ENCODE results near the gene SLC12A4.
"Not testable (repeated sequence)": the region's sequence is repeated elsewhere in the genome, so short reads cannot be mapped to it uniquely, and the experiment has no call there.

The SLC12A4 gene

DNA sequence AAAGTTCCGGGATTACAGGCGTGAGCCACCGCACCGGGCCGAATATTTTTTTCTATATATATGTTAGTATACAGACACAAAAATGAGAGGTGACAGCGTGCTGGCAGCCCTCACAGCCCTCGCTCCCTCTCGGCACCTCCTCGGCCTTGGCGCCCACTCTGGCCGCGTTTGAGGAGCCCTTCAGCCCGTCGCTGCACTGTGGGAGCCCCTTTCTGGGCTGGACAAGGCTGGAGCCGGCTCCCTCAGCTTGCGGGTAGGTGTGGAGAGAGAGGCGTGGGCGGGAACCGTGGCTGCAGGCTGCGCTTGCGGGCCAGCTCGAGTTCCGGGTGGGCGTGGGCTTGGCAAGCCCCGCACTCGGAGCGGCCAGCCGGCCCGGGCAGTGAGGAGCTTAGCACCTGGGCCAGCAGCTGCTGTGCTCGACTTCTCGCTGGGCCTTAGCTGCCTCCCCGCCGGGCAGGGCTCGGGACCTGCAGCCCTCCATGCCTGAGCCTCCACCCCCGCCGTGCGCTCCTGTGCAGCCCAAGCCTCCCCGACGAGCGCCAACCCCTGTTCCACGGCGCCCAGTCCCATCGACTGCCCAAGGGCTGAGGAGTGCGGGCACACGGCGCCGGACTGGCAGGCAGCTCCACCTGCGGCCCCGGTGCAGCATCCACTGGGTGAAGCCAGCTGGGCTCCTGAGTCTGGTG is 13.7 kb upstream of the SLC12A4 start:
- Histone ChIP-seq H3K27me3 (replicated peaks; ENCODE audit: control insufficient read depth, insufficient read depth, low read length) (peaks cover 23% of the 10 kb centered on the region), H3K9me3 (ENCODE audit: control insufficient read depth, low read length) (no peaks in the 10 kb centered on the region), H3K4me1 (ENCODE audit: control insufficient read depth, insufficient read depth, low read length) (no peaks in the 10 kb centered on the region), H3K36me3 (ENCODE audit: control insufficient read depth, insufficient read depth, low read length, severe bottlenecking) (no peaks in the 10 kb centered on the region), H3K4me3 (ENCODE audit: low read length) (no peak overlapping the region), H3K9ac (ENCODE audit: low read length) (no peak overlapping the region)
- DNase-seq (ENCODE audit: low read depth) = no peak

DNA sequence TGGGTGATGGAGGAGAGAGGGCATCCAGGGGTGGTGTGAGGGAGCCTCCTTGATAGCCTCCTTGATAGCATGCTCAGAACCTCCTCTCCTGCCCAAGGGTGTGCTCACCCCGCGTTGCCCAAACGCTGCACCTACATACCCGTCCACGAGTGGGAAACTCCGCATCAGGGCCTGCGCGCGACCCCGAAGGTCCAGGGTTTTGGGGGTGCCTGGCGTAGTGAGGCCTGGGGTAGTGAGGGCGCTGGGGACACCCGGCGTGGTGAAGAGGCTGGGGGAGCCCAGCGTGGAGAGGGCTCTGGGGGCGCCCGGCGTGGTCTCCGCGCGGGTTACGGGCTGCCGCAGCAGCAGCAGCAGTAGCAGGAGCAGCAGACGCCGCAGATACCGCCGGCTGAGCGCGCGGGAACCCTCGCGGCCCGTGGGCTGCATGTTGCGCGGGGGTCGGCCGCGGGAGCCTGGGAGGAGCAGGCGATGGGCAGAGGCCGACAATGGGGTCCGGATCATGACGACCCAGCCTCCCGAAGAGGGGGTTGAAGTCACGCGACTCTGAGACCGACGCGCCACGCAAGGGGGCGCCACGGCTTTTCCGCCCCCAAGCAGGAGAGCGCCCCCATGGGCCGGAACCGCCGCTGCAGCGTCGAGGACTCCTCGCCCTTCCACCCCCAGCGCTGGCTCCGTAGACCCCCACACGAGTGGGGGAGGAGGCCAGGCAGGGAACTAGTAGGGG is 11.7 kb upstream of the SLC12A4 start, which contains the start of gene DPEP3:
DPEP3 (minus strand) TSS at position 545 of the 724 bp plus-strand sequence; CDS start at position 426, 119 bp downstream.
- Histone ChIP-seq H3K27me3 (replicated peaks; ENCODE audit: control insufficient read depth, insufficient read depth, low read length) (peaks cover 33% of the 10 kb centered on the region), H3K4me1 (ENCODE audit: control insufficient read depth, insufficient read depth, low read length) (no peaks in the 10 kb centered on the region), H3K4me3 (ENCODE audit: low read length) (no peak within 1 kb of the TSS), H3K36me3 (ENCODE audit: control insufficient read depth, insufficient read depth, low read length, severe bottlenecking) (no peaks in the 10 kb centered on the region), H3K9me3 (ENCODE audit: control insufficient read depth, low read length) (no peaks in the 10 kb centered on the region), H3K9ac (ENCODE audit: low read length) (no peak within 1 kb of the TSS)
- no peak for DNase-seq (ENCODE audit: low read depth)

DNA sequence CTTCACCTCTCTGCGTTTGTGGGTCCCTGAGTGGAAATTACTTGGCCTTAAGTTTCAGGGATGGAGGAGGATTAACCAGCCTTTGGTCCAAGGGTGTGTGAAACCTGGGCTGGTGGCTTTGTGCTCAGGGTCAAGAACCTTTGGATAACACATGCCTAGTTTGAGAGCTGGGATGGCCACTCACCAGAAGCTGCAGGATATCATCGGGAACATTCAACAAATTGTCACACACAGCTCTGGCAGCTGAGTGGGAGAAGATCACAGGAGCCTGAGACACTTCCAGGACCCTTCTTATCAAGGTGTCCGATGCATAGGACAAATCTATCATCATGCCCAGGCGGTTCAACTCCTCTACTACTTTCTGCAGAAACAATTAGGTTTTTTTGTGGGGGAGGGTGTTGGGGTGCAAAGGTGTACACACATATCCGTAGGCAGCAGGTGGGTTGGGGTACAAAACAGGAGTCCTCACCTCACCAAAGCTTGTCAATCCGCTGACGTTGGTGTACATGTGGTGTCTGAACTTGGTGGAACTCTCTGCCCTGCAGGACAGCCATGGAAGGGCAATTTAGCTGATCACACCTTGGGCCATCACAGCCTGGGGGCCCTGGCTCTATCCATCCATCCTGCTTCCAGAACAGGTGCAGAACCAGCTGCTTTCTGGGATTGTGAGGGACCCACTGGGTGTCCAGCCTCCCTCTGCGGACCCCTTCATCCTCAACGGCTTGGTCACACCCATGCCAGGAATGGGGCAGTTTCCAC is 9.2 kb upstream of the SLC12A4 start:
- H3K4me3 ChIP-seq (ENCODE audit: low read length) = no peak overlapping the region
- DNase-seq (ENCODE audit: low read depth) = no peak
- no peaks in the 10 kb centered on the region for H3K4me1 ChIP-seq (ENCODE audit: control insufficient read depth, insufficient read depth, low read length)
- H3K27me3 ChIP-seq (replicated peaks; ENCODE audit: control insufficient read depth, insufficient read depth, low read length) = peaks cover 27% of the 10 kb centered on the region
- H3K9me3 ChIP-seq (ENCODE audit: control insufficient read depth, low read length) = no peaks in the 10 kb centered on the region
- no peak overlapping the region for H3K9ac ChIP-seq (ENCODE audit: low read length)
- no peaks in the 10 kb centered on the region for H3K36me3 ChIP-seq (ENCODE audit: control insufficient read depth, insufficient read depth, low read length, severe bottlenecking)

DNA sequence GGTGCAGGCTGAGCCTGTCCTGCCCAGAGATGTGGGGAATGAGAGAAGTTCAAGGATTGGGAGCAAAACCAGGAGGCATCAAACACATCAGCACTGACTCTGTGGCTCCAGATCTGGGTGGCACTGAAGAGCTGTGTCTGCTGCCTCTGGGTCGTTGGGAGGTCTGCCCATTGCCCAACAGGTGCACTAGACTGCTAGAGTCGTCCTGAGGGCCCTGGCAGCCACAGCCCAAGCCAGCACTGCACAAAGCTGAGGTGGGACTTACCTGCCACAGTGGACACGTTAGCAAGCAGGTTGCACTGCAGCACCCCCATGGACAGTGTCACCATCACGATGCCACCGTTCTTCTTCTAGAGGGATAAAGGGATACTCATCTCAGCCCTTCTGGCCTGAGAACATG is 8.6 kb upstream of the SLC12A4 start:
- Histone ChIP-seq H3K36me3 (ENCODE audit: control insufficient read depth, insufficient read depth, low read length, severe bottlenecking) (no peaks in the 10 kb centered on the region), H3K9ac (ENCODE audit: low read length) (no peak overlapping the region), H3K27me3 (replicated peaks; ENCODE audit: control insufficient read depth, insufficient read depth, low read length) (peaks cover 27% of the 10 kb centered on the region), H3K9me3 (ENCODE audit: control insufficient read depth, low read length) (no peaks in the 10 kb centered on the region), H3K4me3 (ENCODE audit: low read length) (no peak overlapping the region), H3K4me1 (ENCODE audit: control insufficient read depth, insufficient read depth, low read length) (no peaks in the 10 kb centered on the region)
- DNase-seq (ENCODE audit: low read depth) = no peak

DNA sequence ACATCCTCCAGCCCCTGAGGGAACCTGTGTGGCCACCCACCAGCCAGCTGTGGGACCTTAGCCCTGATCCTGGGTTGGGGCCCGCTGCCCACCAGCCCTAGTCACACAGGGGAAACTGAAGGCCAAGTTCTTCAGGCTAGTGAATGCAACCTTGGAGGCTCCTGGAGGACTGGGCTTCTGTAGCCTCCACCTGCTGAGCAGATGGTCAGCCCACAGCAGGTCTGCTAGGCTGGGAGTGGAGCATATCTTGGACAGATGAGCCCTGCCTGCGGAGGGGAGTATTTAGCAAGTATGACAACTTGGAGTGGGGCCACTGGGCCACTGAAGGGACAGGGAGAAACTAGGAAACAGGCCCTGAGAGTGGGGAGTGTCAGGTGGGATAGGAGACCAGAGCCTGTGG is 7.8 kb upstream of the SLC12A4 start:
- no peak for DNase-seq (ENCODE audit: low read depth)
- H3K9me3 ChIP-seq (ENCODE audit: control insufficient read depth, low read length) = no peaks in the 10 kb centered on the region

DNA sequence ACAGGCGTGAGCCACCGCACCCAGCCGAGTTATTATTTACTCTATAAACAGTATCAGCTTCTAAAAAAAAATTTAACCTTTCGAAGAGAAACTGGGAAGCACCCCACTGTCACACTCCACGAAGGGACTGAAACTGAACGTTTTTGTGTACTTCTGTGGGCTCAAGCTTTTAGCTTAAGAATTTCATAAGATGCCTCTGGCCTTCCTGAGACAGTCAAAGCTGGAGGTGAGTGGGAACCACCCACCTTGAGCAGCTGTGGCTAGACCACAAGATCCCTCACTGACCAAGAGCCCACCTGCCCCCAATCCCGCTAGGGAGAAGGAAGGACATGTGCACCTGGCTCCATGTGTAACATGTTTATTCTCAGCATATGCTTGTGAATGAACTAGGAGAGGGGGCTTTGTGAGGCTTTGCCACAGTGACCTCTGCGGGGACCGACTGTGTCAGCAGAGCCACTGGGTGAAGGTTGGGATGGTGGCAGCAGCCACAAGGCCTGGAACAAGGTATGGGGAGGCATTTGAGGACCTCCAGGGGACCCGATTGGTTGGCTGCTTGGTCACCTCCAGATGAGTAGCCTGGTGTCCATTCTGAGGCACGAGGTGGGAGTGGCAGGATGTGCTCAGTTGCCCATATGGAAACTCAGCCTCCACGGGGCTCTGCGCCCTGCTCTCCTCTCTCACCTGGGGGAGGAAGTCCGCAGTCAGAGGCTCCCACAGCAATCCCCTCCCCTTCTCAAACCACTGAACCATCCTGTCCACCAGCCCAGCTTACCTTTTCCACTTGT is 7.1 kb upstream of the SLC12A4 start:
- no peaks in the 10 kb centered on the region for H3K4me1 ChIP-seq (ENCODE audit: control insufficient read depth, insufficient read depth, low read length)
- no peak overlapping the region for H3K9ac ChIP-seq (ENCODE audit: low read length)
- peaks cover 25% of the 10 kb centered on the region for H3K27me3 ChIP-seq (replicated peaks; ENCODE audit: control insufficient read depth, insufficient read depth, low read length)
- H3K36me3 ChIP-seq (ENCODE audit: control insufficient read depth, insufficient read depth, low read length, severe bottlenecking) = no peaks in the 10 kb centered on the region
- H3K9me3 ChIP-seq (ENCODE audit: control insufficient read depth, low read length) = no peaks in the 10 kb centered on the region
- no peak overlapping the region for H3K4me3 ChIP-seq (ENCODE audit: low read length)
- no peak for DNase-seq (ENCODE audit: low read depth)

More for the DNA sequence above, 7.8 kb upstream of the SLC12A4 start:
- H3K4me3 ChIP-seq (ENCODE audit: low read length) = no peak overlapping the region
- no peaks in the 10 kb centered on the region for H3K36me3 ChIP-seq (ENCODE audit: control insufficient read depth, insufficient read depth, low read length, severe bottlenecking)
- H3K9ac ChIP-seq (ENCODE audit: low read length) = no peak overlapping the region
- H3K4me1 ChIP-seq (ENCODE audit: control insufficient read depth, insufficient read depth, low read length) = no peaks in the 10 kb centered on the region
- H3K27me3 ChIP-seq (replicated peaks; ENCODE audit: control insufficient read depth, insufficient read depth, low read length) = peaks cover 27% of the 10 kb centered on the region

DNA sequence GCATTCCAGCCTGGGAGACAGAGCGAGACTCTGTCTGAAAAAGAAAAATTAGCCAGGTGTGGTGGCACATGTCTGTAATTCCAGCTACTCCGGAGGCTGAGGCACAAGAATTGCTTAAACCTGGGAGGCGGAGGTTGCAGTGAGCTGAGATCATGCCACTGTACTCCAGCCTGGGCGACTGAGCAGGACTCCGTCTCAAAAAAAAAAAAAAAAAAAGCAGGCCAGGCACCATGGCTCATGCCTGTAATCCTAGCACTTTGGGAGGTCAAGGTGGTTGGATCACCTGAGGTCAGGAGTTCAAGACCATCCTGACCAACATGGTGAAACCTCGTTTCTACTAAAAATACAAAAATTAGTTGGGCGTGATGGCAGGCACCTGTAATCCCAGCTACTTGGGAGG is 3.8 kb upstream of the SLC12A4 start:
- H3K4me1 ChIP-seq (ENCODE audit: control insufficient read depth, insufficient read depth, low read length); H3K9me3 ChIP-seq (ENCODE audit: control insufficient read depth, low read length); H3K9ac ChIP-seq (ENCODE audit: low read length); H3K36me3 ChIP-seq (ENCODE audit: control insufficient read depth, insufficient read depth, low read length, severe bottlenecking); H3K4me3 ChIP-seq (ENCODE audit: low read length); DNase-seq (ENCODE audit: low read depth): not testable (repeated sequence)
- H3K27me3 ChIP-seq (replicated peaks; ENCODE audit: control insufficient read depth, insufficient read depth, low read length) = peaks cover 11% of the 10 kb centered on the region

DNA sequence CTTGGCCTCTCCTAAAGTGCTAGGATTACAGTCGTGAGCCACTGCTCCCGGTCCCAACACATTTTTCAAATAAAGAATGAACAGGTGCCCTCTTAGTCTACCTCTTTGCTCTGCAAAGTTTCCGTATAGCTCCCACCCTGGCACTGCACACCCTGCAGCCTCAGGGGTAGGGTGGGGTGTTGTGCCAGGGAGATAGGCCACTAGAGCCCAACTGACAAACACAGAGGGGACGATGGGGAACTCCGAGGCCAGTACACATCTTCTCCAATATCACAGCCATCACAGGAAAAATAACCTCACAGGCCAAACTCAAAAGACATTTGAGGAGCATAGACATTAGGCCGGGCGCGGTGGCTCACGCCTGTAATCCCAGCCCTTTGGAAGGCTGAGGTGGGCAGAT is 2.7 kb upstream of the SLC12A4 start:
- peaks cover 19% of the 10 kb centered on the region for H3K4me1 ChIP-seq (ENCODE audit: control insufficient read depth, insufficient read depth, low read length)
- no peak for DNase-seq (ENCODE audit: low read depth)
- H3K27me3 ChIP-seq (replicated peaks; ENCODE audit: control insufficient read depth, insufficient read depth, low read length) = peaks cover under 1% of the 10 kb centered on the region
- no peak overlapping the region for H3K4me3 ChIP-seq (ENCODE audit: low read length)
- no peaks in the 10 kb centered on the region for H3K36me3 ChIP-seq (ENCODE audit: control insufficient read depth, insufficient read depth, low read length, severe bottlenecking)
- H3K9ac ChIP-seq (ENCODE audit: low read length) = no peak overlapping the region
- H3K9me3 ChIP-seq (ENCODE audit: control insufficient read depth, low read length) = no peaks in the 10 kb centered on the region

DNA sequence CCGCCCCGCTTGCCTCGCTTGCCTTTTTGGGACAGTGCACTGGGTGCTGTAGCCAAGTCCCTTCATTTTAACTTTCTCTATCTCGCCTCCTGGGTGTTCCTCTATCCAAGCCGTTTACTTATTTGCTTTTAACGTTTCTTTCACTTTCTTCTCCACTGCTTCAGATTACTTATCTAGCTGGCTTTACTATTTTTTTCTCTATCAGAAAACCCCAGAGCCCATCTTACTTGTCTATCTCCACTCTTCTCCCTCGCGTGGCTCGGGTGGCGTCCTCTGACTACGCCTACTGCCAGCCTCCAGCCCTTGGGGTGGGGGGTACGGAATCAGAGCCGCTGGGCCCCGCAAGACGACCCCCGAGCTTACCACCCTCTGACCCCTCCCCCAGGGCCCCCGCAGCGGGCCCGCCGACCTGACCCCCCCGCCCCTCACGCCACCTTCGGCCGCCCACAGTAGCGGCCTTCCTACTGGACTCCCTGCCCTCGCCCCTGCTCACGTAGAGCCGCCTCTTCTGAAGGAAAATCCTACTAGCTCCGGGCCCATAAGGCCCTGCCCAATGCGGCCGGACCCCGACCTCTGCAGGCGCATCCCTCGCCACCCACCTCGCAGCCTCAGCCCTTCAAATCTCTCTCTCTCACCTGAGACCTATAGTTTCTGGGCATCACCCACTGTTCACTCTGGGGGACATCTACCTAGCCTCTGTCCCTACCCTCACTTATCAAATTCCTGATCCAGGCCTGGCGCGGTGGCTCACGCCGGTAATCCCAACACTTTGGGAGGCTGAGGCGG is 1.0 kb upstream of the SLC12A4 start:
- H3K9me3 ChIP-seq (ENCODE audit: control insufficient read depth, low read length) = no peaks in the 10 kb centered on the region
- H3K4me3 ChIP-seq (ENCODE audit: low read length) = peak overlapping the region; percentile 92
- peaks cover 33% of the 10 kb centered on the region for H3K4me1 ChIP-seq (ENCODE audit: control insufficient read depth, insufficient read depth, low read length)
- H3K9ac ChIP-seq (ENCODE audit: low read length) = peak overlapping the region; percentile 97
- H3K36me3 ChIP-seq (ENCODE audit: control insufficient read depth, insufficient read depth, low read length, severe bottlenecking) = no peaks in the 10 kb centered on the region
- no peaks in the 10 kb centered on the region for H3K27me3 ChIP-seq (replicated peaks; ENCODE audit: control insufficient read depth, insufficient read depth, low read length)
- no peak for DNase-seq (ENCODE audit: low read depth)

DNA sequence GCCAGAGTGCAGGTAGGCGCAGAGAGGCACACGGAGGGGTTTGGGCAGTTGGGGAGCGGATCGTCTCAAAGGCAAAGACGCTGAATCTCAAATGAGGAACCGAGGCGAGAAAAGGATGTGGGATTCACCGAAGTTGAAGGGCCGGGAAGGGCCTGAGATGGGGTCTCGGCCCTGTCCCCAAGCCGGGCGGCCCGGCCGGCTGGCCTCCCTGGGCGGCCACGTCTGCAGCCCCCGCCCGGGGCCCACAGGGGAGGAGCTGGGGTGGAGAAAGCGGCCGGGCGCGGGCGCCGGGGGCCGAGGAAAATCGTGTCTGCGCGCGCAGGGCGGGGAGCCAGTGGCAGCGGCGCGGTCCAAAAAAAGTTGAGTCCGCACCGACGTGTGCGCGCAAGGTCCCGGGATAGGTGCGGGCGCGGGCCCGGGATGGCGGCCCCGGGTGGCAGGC is 458 bp downstream of the SLC12A4 start:
- no peaks in the 10 kb centered on the region for H3K27me3 ChIP-seq (replicated peaks; ENCODE audit: control insufficient read depth, insufficient read depth, low read length)
- H3K36me3 ChIP-seq (ENCODE audit: control insufficient read depth, insufficient read depth, low read length, severe bottlenecking) = peaks cover under 1% of the 10 kb centered on the region
- DNase-seq (ENCODE audit: low read depth) = peak; percentile 86
- H3K4me1 ChIP-seq (ENCODE audit: control insufficient read depth, insufficient read depth, low read length) = peaks cover 48% of the 10 kb centered on the region
- peak overlapping the region; percentile 97 for H3K9ac ChIP-seq (ENCODE audit: low read length)
- H3K9me3 ChIP-seq (ENCODE audit: control insufficient read depth, low read length) = no peaks in the 10 kb centered on the region
- peak overlapping the region; percentile 92 for H3K4me3 ChIP-seq (ENCODE audit: low read length)
